ENCODE measurements around the gene PDCD4.
A peak's percentile ranks its signal among the peaks of the same experiment; 100 is the strongest.

The PDCD4 gene

DNA sequence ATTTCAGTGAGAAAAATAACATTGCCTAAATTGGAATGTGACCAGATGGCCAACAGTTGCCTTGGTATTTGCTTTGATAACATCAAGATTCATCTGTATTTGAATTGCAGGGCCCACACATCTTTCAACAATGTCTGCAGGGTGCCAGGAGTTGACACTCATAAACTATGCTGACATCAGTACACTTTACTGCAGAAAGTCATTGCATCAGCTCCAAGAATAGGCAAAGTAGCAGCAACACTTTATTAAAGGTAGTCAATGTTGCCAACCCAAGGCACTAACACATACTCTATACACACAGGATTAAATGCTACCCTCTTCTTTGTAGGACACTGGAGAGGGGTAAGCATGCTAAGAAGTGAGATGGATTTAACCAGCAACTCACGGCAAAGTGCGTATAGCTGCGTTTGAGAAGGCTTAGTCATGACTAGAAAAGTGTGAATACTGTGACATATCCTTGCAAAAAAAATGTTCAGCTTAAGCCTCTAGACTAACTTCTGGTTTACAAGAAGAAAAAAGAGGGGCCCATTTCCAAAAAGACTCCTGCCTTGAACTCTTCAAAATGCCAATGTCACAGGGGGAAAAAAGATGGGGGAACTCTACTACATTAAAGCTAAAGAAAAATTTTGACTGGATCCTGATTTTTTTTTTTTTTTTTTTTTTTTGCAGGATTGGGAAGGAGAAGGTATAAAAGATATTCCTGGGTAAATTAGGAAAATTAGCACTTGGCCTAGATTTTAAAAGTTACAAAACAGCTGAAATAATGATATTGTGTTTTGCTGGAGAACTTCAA is 45.0 kb downstream of the PDCD4 start:
- WGBS, result 81% methylated on average over 3 of the region's 3 CpGs
- peak overlapping the region; percentile 19; the same call in 1 of the 2 replicates for H3K9ac ChIP-seq (ENCODE audit: low read depth, low read length)
- H3K36me3 ChIP-seq (ENCODE audit: insufficient read depth, low read length), result 0 out of 2 replicates have a peak, but pooled peaks cover 4% of the 10 kb centered on the region
- peak overlapping the region; percentile 54; the same call in 1 of the 2 replicates for H3K27ac ChIP-seq (ENCODE audit: low read depth, low read length)
- peaks cover 30% of the 10 kb centered on the region for H3K4me1 ChIP-seq (ENCODE audit: insufficient read depth, low read length)
- no peak overlapping the region for H3K4me3 ChIP-seq (ENCODE audit: low read length)
- no peaks in the 10 kb centered on the region for H3K9me3 ChIP-seq (ENCODE audit: insufficient read depth, low read depth, low read length)
- no peaks in the 10 kb centered on the region for H3K27me3 ChIP-seq (ENCODE audit: insufficient read depth, low read length)

DNA sequence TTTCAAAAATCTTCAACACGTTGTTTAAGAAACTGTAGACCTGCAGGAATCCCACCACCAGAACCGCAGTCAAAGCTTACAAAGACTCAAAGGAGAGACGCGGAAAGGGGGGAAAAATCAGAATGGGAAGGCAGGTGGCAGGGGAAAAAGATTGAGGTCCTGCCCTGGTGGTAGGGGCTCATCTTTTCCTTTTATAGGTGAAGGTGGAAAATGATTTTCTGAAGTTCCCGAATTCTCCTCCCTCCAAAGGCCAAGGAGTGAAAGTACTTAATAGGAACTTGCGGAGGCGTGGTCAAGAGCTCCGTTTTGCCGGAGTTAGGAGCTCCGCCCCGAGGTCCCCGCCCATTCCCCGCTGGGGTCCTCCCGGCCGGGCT is 46.5 kb downstream of the PDCD4 start:
- WGBS, result 2% methylated on average over 14 of the region's 15 CpGs
- H3K27ac ChIP-seq (ENCODE audit: low read depth, low read length), result peak overlapping the region; percentile 97

DNA sequence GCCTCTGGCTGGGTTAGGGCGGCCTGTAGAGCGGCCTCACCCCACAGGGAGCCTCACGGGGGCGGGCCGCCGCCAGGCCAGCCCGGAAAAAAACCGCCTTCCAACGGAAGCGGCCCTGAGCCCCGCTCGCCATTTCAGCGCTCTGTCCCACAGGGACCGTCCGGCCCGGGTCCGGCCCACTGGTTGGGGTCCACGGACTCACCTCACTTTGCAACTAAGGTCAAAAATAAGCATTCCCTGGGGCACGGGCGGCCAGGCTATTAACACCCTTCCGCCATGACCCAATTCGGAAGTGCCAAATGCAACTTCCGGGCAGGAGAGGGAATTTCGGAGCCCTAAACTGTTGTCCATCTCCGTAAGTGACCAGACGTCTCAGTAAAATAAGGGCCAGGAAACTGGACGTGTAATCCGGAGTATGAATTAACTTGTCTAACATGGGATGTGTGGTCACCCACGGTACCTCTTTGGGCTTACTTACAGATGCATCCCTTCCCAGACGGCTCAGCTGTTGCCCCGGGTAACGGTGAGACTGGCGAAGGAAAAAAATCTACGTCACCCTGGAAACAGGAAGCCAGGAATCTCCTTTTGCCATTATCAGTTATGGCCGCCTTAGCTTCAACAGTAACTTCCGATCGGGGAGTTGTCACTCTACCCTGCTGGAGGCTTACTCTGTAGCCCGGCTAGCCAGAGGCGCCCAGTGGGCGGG is 47.1 kb downstream of the PDCD4 start, which contains the start of gene BBIP1:
Gene BBIP1 (minus strand): TSS at position 538 of the 706 bp plus-strand sequence. CDS start 1,023 bp downstream, outside the sequence.
- WGBS, result under 1% methylated on average over 40 of the region's 40 CpGs
- no peaks in the 10 kb centered on the region for H3K27me3 ChIP-seq (ENCODE audit: insufficient read depth, low read length)
- no peaks in the 10 kb centered on the region for H3K36me3 ChIP-seq (ENCODE audit: insufficient read depth, low read length)
- peak within 1 kb of the TSS; percentile 81 for H3K9ac ChIP-seq (ENCODE audit: low read depth, low read length)
- H3K4me1 ChIP-seq (ENCODE audit: insufficient read depth, low read length), result peaks cover 30% of the 10 kb centered on the region
- H3K9me3 ChIP-seq (ENCODE audit: insufficient read depth, low read depth, low read length), result no peaks in the 10 kb centered on the region
- H3K27ac ChIP-seq (ENCODE audit: low read depth, low read length), result peak within 1 kb of the TSS; percentile 97
- H3K4me3 ChIP-seq (ENCODE audit: low read length), result peak within 1 kb of the TSS; percentile 89

More for the DNA sequence above, 46.5 kb downstream of the PDCD4 start:
- peak overlapping the region; percentile 66 for H3K4me3 ChIP-seq (ENCODE audit: low read length)
- no peaks in the 10 kb centered on the region for H3K36me3 ChIP-seq (ENCODE audit: insufficient read depth, low read length)
- peaks cover 30% of the 10 kb centered on the region for H3K4me1 ChIP-seq (ENCODE audit: insufficient read depth, low read length)
- H3K27me3 ChIP-seq (ENCODE audit: insufficient read depth, low read length), result no peaks in the 10 kb centered on the region
- H3K9me3 ChIP-seq (ENCODE audit: insufficient read depth, low read depth, low read length), result no peaks in the 10 kb centered on the region
- H3K9ac ChIP-seq (ENCODE audit: low read depth, low read length), result peak overlapping the region; percentile 81

DNA sequence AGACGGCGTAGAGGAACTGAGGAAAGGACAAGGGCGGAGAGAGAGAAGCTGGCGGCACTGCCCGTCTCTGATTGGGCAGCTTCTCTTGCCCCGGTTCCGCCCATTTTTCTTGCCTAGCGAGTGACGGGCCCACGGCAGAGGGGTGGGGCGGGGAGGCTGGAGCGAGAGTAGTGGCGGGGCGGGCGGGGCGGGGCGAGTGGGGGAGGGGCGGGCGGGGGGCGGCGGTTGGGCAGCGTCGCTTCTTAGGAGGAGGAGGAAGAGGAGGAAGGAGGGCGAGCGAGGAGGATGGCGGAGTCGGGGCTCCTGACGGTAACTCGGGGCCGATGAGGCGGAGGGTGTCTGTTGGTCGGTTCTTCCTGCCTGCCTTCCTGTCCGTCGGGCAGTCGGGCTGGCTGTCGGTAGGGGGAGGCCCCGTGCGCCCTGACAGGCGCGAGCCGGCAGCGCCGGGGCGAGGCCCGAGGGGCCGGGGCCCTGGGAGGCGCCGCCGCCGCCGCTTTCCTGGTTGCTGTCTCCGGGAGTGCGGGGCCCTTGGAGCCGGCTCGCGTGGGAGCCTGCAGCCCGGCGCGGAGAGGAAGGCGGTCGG is 47.7 kb downstream of the PDCD4 start, which contains the start of gene SHOC2:
Gene SHOC2 (plus strand): TSS at position 256 of the 583 bp plus-strand sequence. CDS start 44,755 bp downstream, outside the sequence.
- WGBS, result under 1% methylated on average over 47 of the region's 61 CpGs
- H3K9me3 ChIP-seq (ENCODE audit: insufficient read depth, low read depth, low read length), result no peaks in the 10 kb centered on the region
- no peaks in the 10 kb centered on the region for H3K36me3 ChIP-seq (ENCODE audit: insufficient read depth, low read length)
- H3K4me3 ChIP-seq (ENCODE audit: low read length), result peak within 1 kb of the TSS; percentile 89
- peaks cover 30% of the 10 kb centered on the region for H3K4me1 ChIP-seq (ENCODE audit: insufficient read depth, low read length)
- peak within 1 kb of the TSS; percentile 97 for H3K27ac ChIP-seq (ENCODE audit: low read depth, low read length)
- no peaks in the 10 kb centered on the region for H3K27me3 ChIP-seq (ENCODE audit: insufficient read depth, low read length)
- H3K9ac ChIP-seq (ENCODE audit: low read depth, low read length), result peak within 1 kb of the TSS; percentile 81

DNA sequence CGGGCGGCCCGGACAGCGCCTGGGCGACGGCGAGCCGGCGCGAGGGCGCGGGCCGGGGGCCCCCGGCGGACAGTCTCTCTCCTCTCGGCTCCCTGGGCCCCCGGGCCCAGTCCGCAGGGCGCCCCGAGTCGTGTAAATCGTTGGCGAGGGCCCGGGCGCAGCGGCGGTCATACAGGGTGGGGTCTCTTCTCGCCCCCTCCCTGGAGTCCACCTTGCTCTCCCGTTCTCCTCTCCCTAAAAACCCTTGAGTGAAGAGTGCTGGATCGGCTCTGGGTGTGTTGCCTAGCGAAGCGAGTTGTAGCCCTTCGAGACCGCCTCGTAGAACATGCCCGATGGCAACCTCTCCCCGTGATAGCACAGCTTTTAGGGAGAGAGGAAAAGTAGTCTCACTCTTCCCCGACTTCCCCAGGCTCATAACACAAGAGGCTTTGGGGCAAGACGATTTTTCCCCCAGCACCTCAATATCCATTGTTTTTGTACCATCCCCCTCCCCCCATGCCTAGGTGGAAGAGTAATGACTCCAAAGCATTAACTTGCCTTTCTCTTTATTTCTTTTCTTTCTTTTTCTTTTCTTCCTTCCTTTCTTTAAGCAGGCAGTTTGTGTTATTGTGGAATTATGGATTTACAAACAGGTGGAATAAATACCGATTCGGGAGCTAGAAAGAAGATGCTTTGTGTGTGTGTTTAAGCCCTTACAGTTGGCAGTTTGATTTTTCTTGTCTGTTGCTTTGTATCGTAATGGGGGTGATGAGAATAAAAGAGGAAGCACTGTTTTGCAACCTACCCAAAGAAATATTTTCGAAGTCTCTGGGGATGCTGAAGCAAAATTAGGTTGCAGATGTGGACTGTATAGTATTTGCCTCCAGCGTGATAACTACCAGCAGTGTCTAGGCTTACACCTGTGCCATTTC is 48.5 kb downstream of the PDCD4 start:
- Histone ChIP-seq H3K9ac (ENCODE audit: low read depth, low read length) (peak overlapping the region; percentile 71), H3K4me1 (ENCODE audit: insufficient read depth, low read length) (peaks cover 30% of the 10 kb centered on the region), H3K9me3 (ENCODE audit: insufficient read depth, low read depth, low read length) (no peaks in the 10 kb centered on the region), H3K4me3 (ENCODE audit: low read length) (peak overlapping the region; percentile 89), H3K36me3 (ENCODE audit: insufficient read depth, low read length) (no peaks in the 10 kb centered on the region), H3K27me3 (ENCODE audit: insufficient read depth, low read length) (no peaks in the 10 kb centered on the region), H3K27ac (ENCODE audit: low read depth, low read length) (peak overlapping the region; percentile 67)
- under 1% methylated on average over 44 of the region's 44 CpGs for WGBS

DNA sequence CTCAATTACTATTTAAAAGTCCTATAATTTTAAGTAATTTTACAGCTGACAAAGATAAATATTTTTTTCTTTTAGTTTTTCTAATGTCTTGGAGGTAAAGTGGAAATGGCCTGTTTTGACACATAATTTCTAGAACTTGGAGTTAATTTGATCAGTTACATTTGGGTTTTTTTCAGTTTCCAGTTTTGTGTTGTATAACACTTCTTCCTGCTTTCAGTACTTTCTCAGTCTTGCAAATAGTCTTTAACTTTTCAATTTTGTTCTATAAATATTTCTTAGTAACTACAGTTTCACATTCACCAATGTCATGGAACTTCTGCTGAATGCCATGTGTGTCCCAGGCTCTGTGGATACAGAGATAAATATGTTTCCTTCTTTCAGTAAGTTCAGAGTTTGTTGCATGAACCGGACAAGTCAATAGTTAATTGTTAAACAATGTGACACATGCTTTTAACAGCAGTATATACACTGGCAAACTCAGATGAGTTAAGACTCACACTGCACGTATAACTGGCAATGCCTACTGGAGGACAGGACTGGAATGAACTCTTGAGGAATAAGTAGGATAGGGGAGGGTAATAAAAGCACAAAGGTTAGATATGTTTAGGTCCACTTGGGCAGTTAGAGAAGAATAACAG is 52.2 kb downstream of the PDCD4 start:
- no peaks in the 10 kb centered on the region for H3K36me3 ChIP-seq (ENCODE audit: insufficient read depth, low read length)
- no peak overlapping the region for H3K27ac ChIP-seq (ENCODE audit: low read depth, low read length)
- no peaks in the 10 kb centered on the region for H3K9me3 ChIP-seq (ENCODE audit: insufficient read depth, low read depth, low read length)
- no peak overlapping the region for H3K9ac ChIP-seq (ENCODE audit: low read depth, low read length)
- no peak overlapping the region for H3K4me3 ChIP-seq (ENCODE audit: low read length)
- H3K4me1 ChIP-seq (ENCODE audit: insufficient read depth, low read length), result peaks cover 11% of the 10 kb centered on the region
- WGBS, result over 99% methylated on average over 2 of the region's 2 CpGs
- H3K27me3 ChIP-seq (ENCODE audit: insufficient read depth, low read length), result no peaks in the 10 kb centered on the region

DNA sequence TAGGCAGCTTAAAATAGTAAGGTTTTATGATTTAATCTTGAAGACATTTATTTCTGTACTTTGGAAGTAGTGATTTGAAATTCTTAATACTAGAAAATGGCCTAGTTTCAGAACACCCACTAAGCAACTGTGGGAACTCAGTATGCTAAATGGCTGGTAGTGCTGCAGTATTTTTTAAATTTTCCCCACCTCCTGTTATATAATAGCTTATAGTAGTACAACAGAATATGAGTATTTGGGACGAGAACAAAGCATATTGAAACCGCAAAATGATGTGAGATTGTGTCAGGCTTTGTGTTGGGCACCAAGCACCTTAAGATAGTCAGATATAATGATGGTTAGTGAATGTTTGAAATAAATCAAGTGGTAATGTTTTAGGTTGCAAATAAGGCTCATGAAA is 55.7 kb downstream of the PDCD4 start:
- Histone ChIP-seq H3K36me3 (ENCODE audit: insufficient read depth, low read length) (no peaks in the 10 kb centered on the region), H3K4me1 (ENCODE audit: insufficient read depth, low read length) (peaks cover 32% of the 10 kb centered on the region)
- WGBS, result 91% methylated on average over 2 of the region's 2 CpGs

DNA sequence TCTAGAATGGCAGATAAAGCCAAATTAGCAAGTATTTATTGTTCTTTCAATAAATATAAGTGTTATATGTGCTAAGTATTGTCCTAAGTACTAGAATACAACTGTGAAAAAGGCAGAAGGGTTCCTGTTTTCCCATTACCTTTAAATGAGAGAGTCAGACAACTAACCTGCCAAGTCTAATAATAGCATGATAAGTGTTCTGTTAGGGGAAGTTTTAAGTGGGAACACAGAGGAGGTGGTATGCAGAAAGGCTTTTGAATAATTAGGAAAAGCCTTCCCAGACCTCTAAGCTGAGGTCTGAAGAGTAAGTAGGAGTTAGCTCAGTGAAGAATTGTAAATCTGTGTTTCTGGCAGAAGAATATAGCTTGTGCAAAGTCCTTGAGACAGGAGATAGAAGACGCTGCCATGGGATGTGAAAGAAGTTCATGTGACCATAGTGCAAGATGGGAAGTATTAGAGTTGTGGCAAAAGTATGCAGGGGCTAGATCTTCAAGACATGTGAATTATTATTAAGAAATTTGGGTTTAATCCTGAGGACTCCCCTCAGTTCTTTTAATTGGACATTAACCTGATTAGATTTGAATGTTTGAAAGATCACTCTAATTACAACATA is 60.1 kb downstream of the PDCD4 start:
- Histone ChIP-seq H3K9me3 (ENCODE audit: insufficient read depth, low read depth, low read length) (no peaks in the 10 kb centered on the region), H3K36me3 (ENCODE audit: insufficient read depth, low read length) (no peaks in the 10 kb centered on the region), H3K4me1 (ENCODE audit: insufficient read depth, low read length) (peaks cover 32% of the 10 kb centered on the region), H3K27ac (ENCODE audit: low read depth, low read length) (no peak overlapping the region), H3K27me3 (ENCODE audit: insufficient read depth, low read length) (no peaks in the 10 kb centered on the region), H3K4me3 (ENCODE audit: low read length) (no peak overlapping the region), H3K9ac (ENCODE audit: low read depth, low read length) (no peak overlapping the region)
- whole genome bisulfite sequencing, result 86% methylated on average over 1 of the region's 1 CpG

More for the DNA sequence above, 55.7 kb downstream of the PDCD4 start:
- Histone ChIP-seq H3K9ac (ENCODE audit: low read depth, low read length) (no peak overlapping the region), H3K27me3 (ENCODE audit: insufficient read depth, low read length) (no peaks in the 10 kb centered on the region), H3K27ac (ENCODE audit: low read depth, low read length) (no peak overlapping the region), H3K9me3 (ENCODE audit: insufficient read depth, low read depth, low read length) (no peaks in the 10 kb centered on the region), H3K4me3 (ENCODE audit: low read length) (no peak overlapping the region)

DNA sequence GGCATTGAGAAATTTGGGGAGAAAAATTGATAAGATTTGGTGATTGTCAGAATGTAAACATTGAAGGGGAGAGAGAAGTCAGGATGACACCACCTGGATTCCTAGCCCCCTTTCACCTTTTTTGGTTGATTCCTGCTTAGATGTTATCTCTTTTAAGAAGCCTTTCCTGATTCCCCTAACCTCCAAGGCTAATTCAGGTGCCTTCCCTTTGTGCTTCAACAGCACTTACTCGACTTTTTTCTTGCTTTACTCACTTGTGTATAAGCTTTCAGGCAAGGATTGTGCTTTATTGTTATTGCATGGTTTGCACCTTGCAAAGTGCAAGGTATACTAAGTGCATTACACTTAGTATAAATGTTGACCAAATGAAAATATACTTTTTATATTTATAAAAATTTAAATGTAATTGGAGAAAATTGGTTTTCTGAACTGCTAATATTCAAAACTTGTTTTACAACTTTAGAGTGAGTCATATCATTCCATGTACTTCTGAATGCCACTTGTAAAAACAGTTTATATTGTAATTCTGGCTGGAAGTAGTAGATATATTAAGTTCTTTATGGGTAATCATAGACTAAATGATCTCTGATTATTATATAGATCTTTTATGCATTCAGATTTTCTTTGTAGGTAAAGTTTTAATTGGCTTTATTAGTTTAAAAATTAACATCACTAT is 60.9 kb downstream of the PDCD4 start:
- no peaks in the 10 kb centered on the region for H3K36me3 ChIP-seq (ENCODE audit: insufficient read depth, low read length)

More for the DNA sequence above, 60.9 kb downstream of the PDCD4 start:
- no peaks in the 10 kb centered on the region for H3K9me3 ChIP-seq (ENCODE audit: insufficient read depth, low read depth, low read length)
- H3K27me3 ChIP-seq (ENCODE audit: insufficient read depth, low read length), result no peaks in the 10 kb centered on the region
- H3K27ac ChIP-seq (ENCODE audit: low read depth, low read length), result no peak overlapping the region
- peaks cover 32% of the 10 kb centered on the region for H3K4me1 ChIP-seq (ENCODE audit: insufficient read depth, low read length)
- 80% methylated on average over 1 of the region's 1 CpG for WGBS
- no peak overlapping the region for H3K9ac ChIP-seq (ENCODE audit: low read depth, low read length)
- no peak overlapping the region for H3K4me3 ChIP-seq (ENCODE audit: low read length)
